Trophoblast cell (in vitro differentiated cells and primary cell): ENCODE measurements around the gene CPM.
A peak's percentile ranks its signal among the peaks of the same experiment; 100 is the strongest.
"Not testable (repeated sequence)": the region's sequence is repeated elsewhere in the genome, so short reads cannot be mapped to it uniquely, and the experiment has no call there.

Experiments used
- DNase-seq, 2 donors: peaks; one replicate each; pipeline ENCODE4 v3.0.0-alpha.2; 2016
- H2AFZ ChIP-seq: 2 replicates; pipeline ENCODE4 v1.6.1; 2013; ENCODE audit warnings: low read length, moderate library complexity, mild to moderate bottlenecking; ENCODE audit not compliant: insufficient read depth, poor library complexity
- H2AK5ac ChIP-seq: 2 replicates; pipeline ENCODE4 v1.6.1; 2013; ENCODE audit warnings: mild to moderate bottlenecking, low read length
- H2BK120ac ChIP-seq: 2 replicates; pipeline ENCODE4 v1.6.1; 2013; ENCODE audit warnings: low read length, mild to moderate bottlenecking, moderate library complexity; ENCODE audit not compliant: insufficient read depth, poor library complexity
- H2BK12ac ChIP-seq: 2 replicates; pipeline ENCODE4 v1.6.1; 2013; ENCODE audit warnings: mild to moderate bottlenecking, low read length, moderate library complexity
- H2BK5ac ChIP-seq: 2 replicates; pipeline ENCODE4 v1.6.1; 2013; ENCODE audit warnings: low read length, low read depth, moderate library complexity, mild to moderate bottlenecking; ENCODE audit not compliant: poor library complexity
- H3K14ac ChIP-seq: 2 replicates; pipeline ENCODE4 v1.6.1; 2013; ENCODE audit warnings: mild to moderate bottlenecking, low read length
- H3K18ac ChIP-seq: 2 replicates; pipeline ENCODE4 v1.6.1; 2013; ENCODE audit warnings: mild to moderate bottlenecking, low read length
- H3K23ac ChIP-seq: 2 replicates; pipeline ENCODE4 v1.6.1; 2013; ENCODE audit warnings: low read length
- H3K27ac ChIP-seq: 2 replicates; pipeline ENCODE4 v1.5.1; 2013; ENCODE audit warnings: low read depth, mild to moderate bottlenecking, inconsistent platforms, low read length, moderate library complexity
- H3K27me3 ChIP-seq: 2 replicates; pipeline ENCODE4 v1.6.1; 2013; ENCODE audit warnings: inconsistent platforms, mild to moderate bottlenecking, low read length, moderate library complexity; ENCODE audit not compliant: insufficient read depth
- H3K36me3 ChIP-seq, 2 experiments: 1 replicate in 1 of 2; 2 replicates in 1 of 2; pipeline ENCODE4 v1.6.1; 2013; ENCODE audit warnings: low read length in 2 of 2, mild to moderate bottlenecking in 2 of 2, moderate library complexity in 1 of 2; ENCODE audit not compliant: insufficient read depth in 2 of 2, control insufficient read depth in 1 of 2
- H3K4ac ChIP-seq: 2 replicates; pipeline ENCODE4 v1.6.1; 2013; ENCODE audit warnings: low read depth, mild to moderate bottlenecking, low read length, moderate library complexity
- H3K4me1 ChIP-seq, 2 experiments: 1 replicate in 1 of 2; 2 replicates in 1 of 2; pipeline ENCODE4 v1.6.1; 2013; ENCODE audit warnings: low read length in 2 of 2, mild to moderate bottlenecking in 2 of 2, moderate library complexity in 1 of 2; ENCODE audit not compliant: insufficient read depth in 2 of 2, control insufficient read depth in 1 of 2
- H3K4me2 ChIP-seq: 2 replicates; pipeline ENCODE4 v1.6.1; 2013; ENCODE audit warnings: inconsistent platforms, mild to moderate bottlenecking, low read length, moderate library complexity
- H3K4me3 ChIP-seq: 2 replicates; pipeline ENCODE4 v1.5.1; 2013; ENCODE audit warnings: mild to moderate bottlenecking, low read depth, low read length, inconsistent platforms
- H3K79me1 ChIP-seq: one replicate; pipeline ENCODE4 v1.6.1; 2013; ENCODE audit warnings: low read length
- H3K79me2 ChIP-seq: 2 replicates; pipeline ENCODE4 v1.6.1; 2013; ENCODE audit warnings: low read length, mild to moderate bottlenecking; ENCODE audit not compliant: control insufficient read depth, insufficient read depth, poor library complexity
- H3K9ac ChIP-seq: 2 replicates; pipeline ENCODE4 v1.6.1; 2013; ENCODE audit warnings: mild to moderate bottlenecking, low read length
- H3K9me3 ChIP-seq: 2 replicates; pipeline ENCODE4 v1.6.1; 2013; ENCODE audit warnings: low read depth, mild to moderate bottlenecking, control low read depth, inconsistent platforms, low read length; ENCODE audit not compliant: insufficient read depth
- H4K12ac ChIP-seq: 2 replicates; pipeline ENCODE4 v1.6.1; 2013; ENCODE audit warnings: low read depth, mild to moderate bottlenecking, low read length, moderate library complexity
- H4K8ac ChIP-seq: 2 replicates; pipeline ENCODE4 v1.6.1; 2013; ENCODE audit warnings: low read depth, mild to moderate bottlenecking, low read length, moderate library complexity
- H4K91ac ChIP-seq: one replicate; pipeline ENCODE4 v1.6.1; 2013; ENCODE audit warnings: low read depth, mild to moderate bottlenecking, low read length, moderate library complexity
- WGBS: extraction: QIAGEN DNeasy Blood & Tissue Kit; methylation state at CpG from one replicate; pipeline ENCODE4 v1.1.7; 2013; ENCODE audit warnings: missing lambda C conversion rate; ENCODE audit not compliant: insufficient read length, insufficient coverage; ENCODE audit errors: extremely low coverage; 5-methylcytosine and 5-hydroxymethylcytosine counted together

The CPM gene

GRCh38 chr12:68814490-68815231, 118.3 kb downstream of the CPM start:
- no CpG with 5 or more reads among the region's 3 CpGs for WGBS
- no peak for DNase-seq

GRCh38 chr12:68813242-68813593, 119.8 kb downstream of the CPM start:
- Histone ChIP-seq H2AFZ (no peak overlapping the region), H4K8ac (no peak overlapping the region), H2BK5ac (no peak overlapping the region), H2BK12ac (no peak overlapping the region), H3K4me2 (no peak overlapping the region), H3K4ac (no peak overlapping the region), H3K9me3 (no peaks in the 10 kb centered on the region), H3K23ac (no peak overlapping the region), H3K79me1 (peaks cover 8% of the 10 kb centered on the region), H2AK5ac (no peak overlapping the region), H3K27me3 (no peaks in the 10 kb centered on the region), H3K27ac (no peak overlapping the region), H4K12ac (no peak overlapping the region), H3K9ac (no peak overlapping the region), H3K14ac (no peak overlapping the region), H3K36me3 (peaks cover 20% of the 10 kb centered on the region in 2 experiments), H3K18ac (no peak overlapping the region), H3K4me1 (no peaks in the 10 kb centered on the region), H4K91ac (no peak overlapping the region), H3K4me3 (no peak overlapping the region), H2BK120ac (no peak overlapping the region), H3K79me2 (peaks cover 6% of the 10 kb centered on the region)
- WGBS: no CpG with 5 or more reads among the region's 2 CpGs
- DNase-seq: no peak

More at GRCh38 chr12:68814490-68815231, 118.3 kb downstream of the CPM start:
- H3K23ac ChIP-seq: no peak overlapping the region
- H2BK120ac ChIP-seq: no peak overlapping the region
- no peaks in the 10 kb centered on the region for H3K27me3 ChIP-seq
- no peak overlapping the region for H3K4me3 ChIP-seq
- no peak overlapping the region for H2AK5ac ChIP-seq
- H3K18ac ChIP-seq: no peak overlapping the region
- no peaks in the 10 kb centered on the region for H3K79me1 ChIP-seq
- H3K36me3 ChIP-seq: peaks cover 27% of the 10 kb centered on the region in 2 experiments
- no peak overlapping the region for H3K9ac ChIP-seq
- no peak overlapping the region for H3K4ac ChIP-seq
- no peak overlapping the region for H2BK12ac ChIP-seq
- no peak overlapping the region for H4K12ac ChIP-seq
- H4K91ac ChIP-seq: no peak overlapping the region
- no peak overlapping the region for H2BK5ac ChIP-seq
- no peaks in the 10 kb centered on the region for H3K4me1 ChIP-seq
- no peak overlapping the region for H3K4me2 ChIP-seq
- H4K8ac ChIP-seq: no peak overlapping the region
- no peak overlapping the region for H3K27ac ChIP-seq
- H3K9me3 ChIP-seq: no peaks in the 10 kb centered on the region
- H3K79me2 ChIP-seq: peaks cover 2% of the 10 kb centered on the region
- H3K14ac ChIP-seq: no peak overlapping the region
- H2AFZ ChIP-seq: no peak overlapping the region

GRCh38 chr12:68812553-68813241, 120.3 kb downstream of the CPM start:
- H3K27ac ChIP-seq: peak overlapping the region; percentile 26
- peaks cover 18% of the 10 kb centered on the region in 2 experiments for H3K36me3 ChIP-seq
- no peak overlapping the region for H2AK5ac ChIP-seq
- peaks cover 10% of the 10 kb centered on the region for H3K79me1 ChIP-seq
- no peak overlapping the region for H3K23ac ChIP-seq
- H3K27me3 ChIP-seq: no peaks in the 10 kb centered on the region
- H3K9me3 ChIP-seq: no peaks in the 10 kb centered on the region
- no peak overlapping the region for H2BK12ac ChIP-seq
- H3K18ac ChIP-seq: no peak overlapping the region
- no CpG with 5 or more reads among the region's 1 CpG for WGBS
- H2BK120ac ChIP-seq: no peak overlapping the region
- H3K4me3 ChIP-seq: no peak overlapping the region
- H3K4me2 ChIP-seq: peak overlapping the region; percentile 19
- H3K4ac ChIP-seq: peak overlapping the region; percentile 86
- peak; percentile 97 to 98 for DNase-seq
- no peak overlapping the region for H2AFZ ChIP-seq
- H4K8ac ChIP-seq: no peak overlapping the region
- H2BK5ac ChIP-seq: no peak overlapping the region
- no peak overlapping the region for H4K12ac ChIP-seq
- no peaks in the 10 kb centered on the region for H3K4me1 ChIP-seq
- peaks cover 8% of the 10 kb centered on the region for H3K79me2 ChIP-seq
- H3K9ac ChIP-seq: no peak overlapping the region
- H3K14ac ChIP-seq: no peak overlapping the region
- H4K91ac ChIP-seq: no peak overlapping the region

GRCh38 chr12:68811573-68811972, 121.4 kb downstream of the CPM start:
- not testable (repeated sequence) for H3K4me3 ChIP-seq, H3K79me2 ChIP-seq, H2BK12ac ChIP-seq, H3K4me1 ChIP-seq, H4K91ac ChIP-seq, DNase-seq, H3K18ac ChIP-seq, H3K4ac ChIP-seq, H2AFZ ChIP-seq, H3K23ac ChIP-seq, H3K27ac ChIP-seq, H3K9me3 ChIP-seq, H3K14ac ChIP-seq, H3K27me3 ChIP-seq, H3K9ac ChIP-seq, H4K12ac ChIP-seq, H4K8ac ChIP-seq, H2BK120ac ChIP-seq, H2AK5ac ChIP-seq, H3K4me2 ChIP-seq, H2BK5ac ChIP-seq
- Histone ChIP-seq H3K36me3 (peaks cover 14 to 16% of the 10 kb centered on the region in 2 experiments), H3K79me1 (peaks cover 15% of the 10 kb centered on the region)
- no CpG with 5 or more reads among the region's 6 CpGs for WGBS
